Measurements from ENCODE around the gene MSI2.

- no peak for TF ChIP-seq ZKSCAN8 (CRISPR knock-in tag; IDR thresholded peaks at IDR 0.05)
- TF ChIP-seq KDM4B (IDR thresholded peaks at IDR 0.05; ENCODE audit: borderline replicate concordance in 2 of 2, low read depth in 1 of 2): no peak
- TF ChIP-seq CTCF (IDR thresholded peaks at IDR 0.05 in 2 of 3, conservative IDR thresholded peaks at IDR 0.05 in 1 of 3; ENCODE audit: insufficient read depth in 2 of 3, low read depth in 1 of 3, low read length in 3 of 3): no peak
- no peak for TF ChIP-seq MAX (CRISPR knock-in tag; IDR thresholded peaks at IDR 0.05)
- no peak for TF ChIP-seq FOS (IDR thresholded peaks at IDR 0.05; ENCODE audit: extremely low read depth, insufficient read length)
- no peak for TF ChIP-seq SOX6 (IDR thresholded peaks at IDR 0.05)
- TF ChIP-seq SNRNP70 (optimal IDR thresholded peaks at IDR 0.05; ENCODE audit: low read depth, low read length): no peak
- no peak for TF ChIP-seq ATF3 (IDR thresholded peaks at IDR 0.05)
- TF ChIP-seq ATF3 (CRISPR knock-in tag; conservative IDR thresholded peaks at IDR 0.05): no peak
These were observed 456.8 kb downstream of the MSI2 start for GRCh38 chr17:57713140-57713539.

Measured in K562 (cell line).